HK-2 (cell line): ENCODE measurements around the gene PPP1R12B.
A peak's percentile ranks its signal among the peaks of the same experiment; 100 is the strongest.
"Not testable (repeated sequence)": the region's sequence is repeated elsewhere in the genome, so short reads cannot be mapped to it uniquely, and the experiment has no call there.

Source experiments
- DNase-seq: peaks from one replicate; pipeline ENCODE4 v3.0.0-alpha.2; 2018; ENCODE audit not compliant: unreplicated experiment

PPP1R12B gene

DNA sequence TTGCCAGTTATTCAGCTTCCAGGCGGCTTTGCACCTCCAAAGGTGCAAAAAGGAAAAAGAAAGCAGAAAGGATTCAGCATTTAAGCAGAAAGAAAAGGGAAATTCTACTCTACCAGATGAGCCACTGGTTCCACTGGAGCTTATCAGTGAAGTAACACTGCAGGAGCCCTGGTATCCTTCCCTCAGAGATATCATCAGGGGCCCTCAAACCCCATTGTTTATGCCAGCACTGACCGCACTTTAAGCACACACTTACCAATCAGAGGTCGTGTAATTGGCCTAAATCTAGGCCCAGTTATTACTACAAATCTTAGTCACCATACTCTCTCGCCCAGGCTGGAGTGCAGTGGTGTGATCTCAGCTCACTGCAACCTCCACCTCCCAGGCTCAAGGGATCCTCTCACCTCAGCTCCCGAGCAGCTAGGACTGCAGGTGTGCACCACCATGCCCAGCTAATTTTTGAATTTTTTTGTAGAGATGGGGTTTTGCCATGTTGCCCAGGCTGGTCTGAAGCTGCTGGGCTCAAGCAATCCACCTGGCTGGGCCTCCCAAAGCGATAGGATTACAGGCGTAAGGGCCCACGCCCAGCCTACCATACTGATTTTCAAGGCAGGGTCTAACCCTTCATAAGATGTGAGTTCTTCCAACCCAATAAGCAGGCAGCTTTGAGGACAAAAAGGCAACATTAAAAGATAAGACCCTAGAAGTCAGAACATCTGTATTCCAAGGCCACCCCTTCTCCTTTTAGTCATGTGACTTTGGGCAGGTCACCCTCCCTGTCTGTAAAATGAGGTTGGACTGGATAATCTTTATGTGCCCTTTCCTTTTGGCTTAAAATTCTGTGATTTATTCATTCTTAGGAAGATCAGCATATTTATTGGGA, 236.4 kb downstream of the PPP1R12B start:
- DNase-seq, result no peak

DNA sequence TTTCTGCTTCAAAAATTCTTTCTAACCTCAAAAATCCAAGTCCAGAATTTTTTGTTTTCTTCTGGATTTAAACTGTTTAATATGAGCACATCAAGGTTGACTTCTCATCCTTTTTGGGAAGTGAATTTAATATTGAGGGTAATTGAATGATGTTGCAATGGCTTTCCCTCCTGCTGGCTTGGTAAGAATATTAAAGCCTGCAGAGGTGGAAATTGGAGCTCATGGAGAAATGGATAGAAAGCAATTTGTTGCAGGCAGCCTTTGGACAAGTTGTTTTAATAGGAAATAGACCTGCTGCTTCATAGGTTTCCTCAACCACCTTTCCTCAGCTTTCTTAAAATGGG, 237.1 kb downstream of the PPP1R12B start:
- DNase-seq, result no peak

DNA sequence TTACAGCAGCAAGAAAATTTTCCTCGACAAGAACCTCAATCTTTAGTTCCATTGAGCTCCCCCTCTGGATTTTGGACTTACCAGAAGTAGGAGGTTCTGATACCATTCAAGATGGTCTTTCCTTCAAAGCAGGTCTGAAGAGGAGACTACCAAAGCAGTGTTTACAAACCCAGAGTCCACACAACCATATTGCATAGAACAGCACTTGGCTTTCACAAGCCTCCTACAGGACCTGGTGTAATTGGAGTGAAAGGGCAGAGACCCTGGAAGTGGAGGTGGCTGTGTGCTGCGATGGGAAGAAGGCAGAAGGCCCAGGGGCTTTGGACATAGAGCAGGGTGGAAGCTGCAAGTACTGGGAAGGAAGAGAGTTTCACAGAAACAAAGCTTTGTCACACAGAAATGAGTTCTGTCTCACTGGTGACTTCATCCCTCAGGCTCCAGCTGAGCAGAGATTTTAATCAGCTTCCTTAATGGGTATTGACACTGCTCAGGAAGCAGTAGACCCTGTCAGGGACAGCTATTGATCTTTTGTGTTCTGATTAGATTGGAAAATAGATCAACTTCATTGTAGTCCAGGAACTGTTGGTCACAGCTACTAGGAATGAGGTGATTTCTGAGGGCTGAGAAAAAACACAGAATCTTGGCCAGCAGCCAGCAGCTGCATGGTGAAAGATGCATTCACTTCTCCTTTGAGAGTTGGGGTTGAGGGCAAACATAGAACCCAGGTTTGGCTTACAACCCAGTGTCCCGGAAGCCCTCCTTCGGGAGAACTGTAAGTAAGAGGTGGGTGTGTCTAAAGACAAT, 237.7 kb downstream of the PPP1R12B start:
- no peak for DNase-seq

DNA sequence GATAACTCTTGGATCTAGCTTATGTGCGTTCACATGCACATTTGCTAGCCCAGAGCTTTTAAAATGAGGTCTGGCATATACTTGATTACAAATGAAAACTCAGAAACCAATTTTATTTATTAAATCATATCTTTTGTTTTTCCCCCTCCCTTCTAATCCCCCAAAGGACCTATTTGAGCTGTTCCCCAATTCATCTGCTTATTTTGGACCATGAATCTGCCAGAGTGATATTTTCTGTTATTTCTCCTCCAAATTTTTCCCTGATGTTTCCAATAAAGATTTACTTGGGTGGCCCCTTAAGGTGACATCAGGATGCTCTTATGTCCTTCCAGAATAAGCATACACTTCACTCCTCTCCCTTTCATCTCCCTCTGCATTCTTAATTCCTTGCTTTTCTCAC, 238.4 kb downstream of the PPP1R12B start:
- no peak for DNase-seq

DNA sequence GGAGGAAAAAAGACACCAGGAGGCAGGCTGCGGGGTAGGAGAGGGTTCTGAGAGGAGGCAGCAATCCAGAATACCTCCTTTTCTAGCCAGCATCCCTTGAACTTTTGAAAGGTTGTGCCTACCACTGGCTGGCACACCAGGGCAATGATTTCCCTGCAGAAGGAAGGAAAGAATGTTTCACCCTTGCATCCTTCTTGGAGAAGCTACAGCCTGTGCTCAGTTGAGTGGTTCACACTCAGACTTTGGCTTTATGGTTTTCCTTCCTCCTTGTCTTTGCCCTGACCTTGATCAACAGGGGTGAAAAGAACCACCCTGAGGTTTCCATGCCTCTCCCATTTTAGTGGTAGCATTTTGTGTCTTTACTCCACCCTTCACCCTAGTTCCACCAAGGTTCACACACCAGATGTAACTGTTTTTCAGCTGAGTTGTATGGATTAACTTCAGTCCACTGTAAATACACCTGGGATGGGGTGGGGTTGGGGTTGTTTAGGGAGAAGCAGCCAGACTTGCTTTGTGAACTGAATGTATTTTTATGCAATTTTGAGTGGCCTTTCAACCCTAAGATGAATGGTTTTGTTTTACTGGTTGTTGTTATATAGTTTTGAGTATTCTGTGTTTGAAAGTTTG, 239.5 kb downstream of the PPP1R12B start:
- DNase-seq, result no peak

DNA sequence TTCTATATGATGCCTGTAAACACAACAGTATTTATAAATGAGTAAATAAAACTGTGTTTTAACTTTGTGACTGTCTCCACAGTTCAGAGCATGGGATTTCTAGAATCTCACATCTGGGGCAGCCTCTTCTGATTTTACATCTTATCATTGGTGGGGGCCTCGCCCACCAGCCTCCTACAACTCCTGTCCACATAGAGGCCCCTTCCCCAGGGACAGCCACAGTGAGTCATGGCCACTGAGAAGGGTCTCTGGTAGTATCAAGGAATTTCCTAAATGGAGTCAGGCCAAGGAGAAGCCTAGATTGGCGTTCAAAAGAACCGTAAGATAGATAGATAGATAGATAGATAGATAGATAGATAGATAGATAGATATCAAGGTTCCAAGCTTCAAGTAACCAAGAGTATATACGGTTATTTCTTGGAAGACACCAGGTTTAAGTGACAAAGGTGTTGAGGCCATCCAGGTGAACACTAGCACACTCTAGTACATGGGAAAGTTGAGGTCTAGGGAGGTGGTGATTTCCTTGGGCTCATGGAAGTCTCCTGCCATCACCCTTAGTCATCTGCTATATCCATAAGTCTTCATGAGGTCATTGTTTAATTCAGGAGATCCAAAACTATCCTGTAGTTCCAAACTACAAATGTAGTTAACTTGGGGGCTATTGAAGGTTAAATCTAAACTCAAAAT, 240.1 kb downstream of the PPP1R12B start:
- no peak for DNase-seq

DNA sequence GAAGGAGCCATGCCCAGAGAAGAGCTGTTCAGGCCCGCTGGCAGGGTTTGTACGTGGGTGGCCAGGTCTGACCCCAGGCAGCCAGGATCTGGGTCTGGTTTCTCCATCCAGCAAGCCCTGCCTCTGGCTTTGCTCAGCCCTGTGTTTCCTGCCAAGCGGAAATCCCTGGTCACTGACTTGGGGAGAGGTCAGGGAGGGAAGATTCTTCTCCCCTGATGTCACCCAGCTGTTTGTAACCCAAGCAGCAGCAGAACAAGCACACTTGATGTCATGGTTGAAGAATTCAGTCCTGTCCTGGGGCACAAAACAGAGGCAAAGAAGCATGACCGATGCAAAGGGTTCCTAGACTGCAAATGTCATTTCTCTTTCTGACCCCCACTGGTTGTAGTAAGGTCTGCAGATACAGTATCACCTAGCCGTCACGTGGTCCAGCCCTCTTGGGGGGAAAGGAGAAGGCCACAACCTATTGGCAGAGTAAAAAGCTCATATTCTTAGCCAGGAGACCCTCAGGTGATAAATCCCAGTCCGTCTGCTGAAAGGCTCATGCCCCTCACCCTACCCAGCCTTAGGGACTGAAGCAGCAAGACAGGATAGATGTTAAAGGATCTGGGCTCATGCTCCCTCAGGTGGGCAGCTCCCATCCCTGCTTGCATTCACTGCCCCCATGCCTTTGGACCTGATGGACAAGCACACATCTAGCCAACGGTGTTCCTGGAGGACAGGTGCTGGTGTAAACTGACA, 240.9 kb downstream of the PPP1R12B start:
- peak; percentile 94 for DNase-seq

DNA sequence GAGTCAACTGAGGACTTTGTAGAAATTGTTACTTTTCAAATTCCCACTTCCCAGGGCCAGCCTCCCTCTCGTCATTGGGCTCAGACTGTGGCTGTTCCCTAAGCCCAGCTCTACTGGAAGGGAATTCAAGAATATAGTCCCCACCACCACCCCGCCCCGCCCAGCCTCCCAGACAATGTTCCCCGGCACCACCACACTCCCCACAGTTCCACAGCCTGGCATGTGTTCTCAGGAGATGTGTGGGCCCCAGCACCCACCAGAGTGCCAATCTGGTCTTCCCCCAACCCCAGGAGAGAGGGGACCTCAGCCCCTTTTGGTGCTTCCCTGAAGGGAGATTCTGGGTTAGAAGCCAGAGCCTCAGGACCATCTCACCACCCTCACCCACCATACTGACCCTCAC, 241.6 kb downstream of the PPP1R12B start:
- no peak for DNase-seq

DNA sequence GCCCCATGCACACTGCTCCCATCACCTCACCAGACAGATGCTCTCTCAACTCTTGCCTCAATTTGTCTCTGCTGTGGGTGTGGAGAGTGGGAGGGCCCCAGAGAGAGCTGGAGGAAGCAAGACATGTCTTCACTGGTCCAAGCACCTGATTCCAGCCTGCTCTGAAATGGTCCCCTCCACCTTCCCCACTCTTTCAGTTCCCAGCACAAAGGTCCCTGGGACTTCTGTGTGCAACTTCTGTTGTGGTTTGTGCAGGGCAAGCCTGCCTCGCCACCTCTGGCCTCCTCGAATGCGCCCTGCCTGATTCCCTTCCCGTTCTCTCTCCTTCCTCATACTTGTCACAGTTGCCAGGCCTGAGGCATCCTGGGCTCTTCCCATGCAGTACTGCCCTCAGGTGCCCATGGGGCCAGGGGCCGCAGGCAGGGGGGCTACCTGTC, 242.5 kb downstream of the PPP1R12B start:
- DNase-seq, result no peak

DNA sequence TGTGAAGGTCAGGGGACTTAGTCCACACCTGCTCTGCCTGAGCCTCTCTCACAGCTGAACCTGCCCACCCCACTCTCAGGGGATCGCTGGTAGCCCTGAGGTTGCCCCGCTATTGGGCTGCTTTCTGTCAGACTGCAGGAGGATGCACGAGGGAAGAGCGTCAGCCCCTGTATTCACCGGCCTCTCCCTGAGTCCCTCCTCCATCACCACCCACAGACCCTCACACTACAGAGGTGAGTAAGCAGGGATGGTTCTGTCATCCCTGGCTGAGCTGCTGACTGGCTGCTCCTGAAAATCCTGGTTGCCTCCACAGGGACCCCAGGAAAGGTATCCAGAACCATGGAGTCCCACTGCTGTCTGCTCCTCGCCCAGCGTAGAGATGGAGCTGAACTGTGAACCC, 243.0 kb downstream of the PPP1R12B start:
- no peak for DNase-seq

DNA sequence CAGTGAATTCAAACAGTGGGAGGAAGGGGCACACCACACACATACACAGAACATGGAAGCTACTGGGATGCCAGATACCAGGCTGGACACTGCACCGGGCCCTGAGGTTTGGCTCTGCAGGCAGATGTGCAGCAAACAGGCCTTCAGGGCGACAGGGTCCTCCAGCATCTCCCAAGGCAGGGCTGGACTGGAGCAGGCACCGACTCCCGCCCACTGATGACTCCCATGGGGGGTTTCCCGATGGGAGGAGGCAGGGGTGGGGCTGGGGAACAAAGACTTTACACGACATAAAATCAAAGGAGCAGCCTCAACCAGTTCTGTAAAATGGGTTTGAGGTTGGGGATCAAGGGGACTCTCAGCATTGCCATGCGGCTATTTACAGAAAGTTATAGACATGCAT, 243.6 kb downstream of the PPP1R12B start:
- DNase-seq, result no peak

DNA sequence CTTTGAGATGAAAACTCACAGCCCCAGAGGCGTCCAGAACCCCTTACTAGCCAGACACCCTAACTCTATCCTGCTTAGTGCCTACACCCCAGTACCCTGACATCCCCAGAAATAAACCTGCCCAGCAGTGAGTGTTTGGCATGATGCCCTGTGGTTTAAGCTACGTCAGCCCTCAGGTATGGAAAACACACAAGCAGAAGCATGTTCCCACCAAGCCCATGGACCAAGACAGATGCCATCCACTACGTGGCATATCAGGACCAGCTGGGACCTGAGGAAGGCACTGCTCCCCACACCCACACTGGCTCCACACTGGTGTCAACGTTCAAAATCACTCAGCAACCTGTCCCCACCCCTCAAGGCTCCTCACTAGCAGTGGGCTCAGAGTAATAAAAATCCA, 245.3 kb downstream of the PPP1R12B start:
- no peak for DNase-seq

DNA sequence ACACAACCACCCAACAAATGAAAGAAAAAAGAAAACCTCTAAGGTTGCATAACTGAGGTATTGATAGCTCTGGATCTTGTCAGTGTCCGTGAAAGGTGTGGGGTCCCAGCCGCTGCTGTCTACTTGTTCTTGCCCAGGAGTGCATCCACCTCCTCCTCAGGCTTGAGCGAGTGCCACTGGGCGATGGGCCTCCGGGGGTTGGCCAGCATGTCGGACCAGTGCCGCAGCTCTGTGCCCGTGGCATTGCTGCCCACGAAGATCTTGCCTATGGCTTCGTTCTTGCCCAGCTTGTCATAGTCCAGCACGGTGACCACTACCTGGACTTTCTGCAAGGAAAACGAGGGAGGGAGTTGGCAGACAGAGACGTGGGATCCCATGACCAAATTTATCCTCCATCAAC, 248.1 kb downstream of the PPP1R12B start:
- DNase-seq, result no peak

DNA sequence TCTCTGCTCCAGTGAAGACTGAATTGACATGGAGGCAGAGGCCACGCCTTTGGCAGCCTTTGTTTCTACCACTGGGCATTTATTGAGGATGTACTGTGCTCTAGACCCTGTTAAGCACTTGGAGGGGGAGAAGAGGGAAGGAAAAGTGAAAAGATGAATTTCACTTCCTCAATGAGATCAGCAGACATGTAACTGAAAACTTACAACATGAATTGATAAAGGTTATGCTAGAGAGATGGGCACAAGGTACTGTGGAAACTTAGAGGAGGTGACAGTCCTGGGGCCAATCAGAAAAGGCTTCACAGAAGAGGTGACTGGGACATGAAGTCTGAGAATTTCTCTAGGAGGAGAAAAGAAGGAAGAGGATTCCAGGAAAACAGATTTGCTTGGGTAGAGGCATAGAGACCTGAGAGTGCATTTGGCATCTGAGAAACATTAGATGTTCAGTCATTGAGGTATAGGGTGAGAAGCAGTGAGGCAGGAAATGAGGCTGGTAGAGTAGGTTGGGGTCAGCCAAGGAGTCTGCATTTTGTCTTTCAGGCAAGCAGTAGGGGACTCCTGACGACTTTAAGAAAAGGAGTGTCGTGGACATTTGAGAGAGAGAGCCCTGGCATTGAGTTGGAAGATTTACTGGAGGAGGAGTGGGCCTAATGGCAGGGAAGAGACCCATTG, 248.7 kb downstream of the PPP1R12B start:
- no peak for DNase-seq

DNA sequence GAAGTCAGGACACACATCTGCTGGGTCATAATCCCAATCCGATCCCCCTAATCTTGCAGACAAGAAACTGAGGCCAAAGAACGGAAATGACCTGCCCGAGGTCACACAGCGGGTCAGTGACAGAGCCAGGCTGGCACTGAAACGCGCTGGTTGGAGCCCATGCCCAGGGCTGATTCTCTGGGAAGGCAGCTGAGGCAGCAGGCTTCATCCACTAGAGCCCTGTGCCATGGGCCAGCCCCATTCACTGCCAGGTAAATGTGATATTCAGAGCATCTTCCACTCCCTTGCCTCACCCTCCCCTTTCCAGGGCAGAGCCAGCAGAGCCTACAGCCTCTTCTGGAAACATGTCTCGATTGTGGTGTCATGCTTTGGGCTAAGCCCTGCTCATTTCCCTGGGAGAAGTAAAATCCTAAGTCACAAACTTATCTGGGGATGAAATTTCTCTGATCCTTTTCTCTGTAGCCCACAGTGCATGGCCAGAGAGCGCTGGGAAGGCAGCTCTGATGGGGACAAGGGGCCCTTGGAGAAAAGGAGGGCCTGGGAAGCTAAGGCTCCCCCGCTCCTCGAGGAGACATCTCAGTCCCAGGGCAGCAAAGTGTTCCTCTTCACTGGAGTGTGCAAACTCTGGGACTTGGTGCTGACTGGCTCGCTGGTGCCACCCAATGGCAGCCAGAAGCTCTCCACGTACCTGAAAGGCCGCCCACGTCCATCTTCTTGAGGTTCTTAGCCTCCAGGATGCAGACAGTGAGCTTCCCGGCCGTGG, 251.4 kb downstream of the PPP1R12B start:
- DNase-seq, result peak; percentile 81

DNA sequence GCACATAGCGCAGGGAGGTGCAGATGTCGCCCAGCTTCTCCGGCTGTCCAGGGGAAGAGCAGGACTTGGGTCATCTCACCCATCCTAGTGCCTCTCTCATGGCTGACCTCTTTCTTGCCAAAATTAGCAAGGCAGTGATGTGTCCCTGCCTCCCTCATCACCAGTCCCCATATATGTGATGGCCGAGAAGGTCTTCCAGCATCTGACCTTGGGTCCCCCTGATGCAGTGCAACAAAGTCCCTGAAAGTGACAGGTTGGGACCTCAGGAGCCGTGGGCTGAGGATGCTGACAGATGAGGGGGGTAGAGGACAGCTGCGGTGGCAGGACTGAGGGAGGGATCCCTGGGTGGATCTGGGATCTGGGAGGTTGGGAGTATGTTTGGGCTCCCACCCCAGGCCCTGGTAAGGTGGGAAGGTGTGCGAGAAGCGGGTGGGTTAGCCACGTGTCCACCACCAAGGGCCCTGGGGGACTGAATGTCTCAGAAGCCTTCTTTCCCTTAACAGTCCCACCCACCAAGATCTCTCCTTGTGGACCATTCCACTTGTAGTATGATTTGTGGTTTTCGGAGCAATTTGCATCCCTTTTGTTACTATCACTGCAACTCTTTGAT, 252.0 kb downstream of the PPP1R12B start:
- no peak for DNase-seq

DNA sequence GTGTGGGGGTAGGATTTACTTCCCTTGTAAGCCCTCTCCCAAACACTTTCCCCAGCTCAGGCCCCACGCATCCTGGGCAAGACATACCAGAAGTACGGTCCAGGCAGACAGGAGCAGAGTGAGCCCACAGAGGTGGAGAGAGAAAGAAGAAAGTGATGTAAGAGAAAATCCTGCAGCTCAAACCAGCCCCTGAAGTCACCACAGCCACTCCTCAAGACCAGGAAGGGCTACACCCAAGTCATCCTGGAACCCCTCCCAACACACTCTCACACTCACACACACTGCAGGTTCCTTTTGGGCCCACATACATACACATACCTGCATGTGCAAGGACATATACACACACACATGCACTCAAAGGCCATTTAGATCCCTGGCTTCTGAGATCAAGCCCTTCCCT, 254.9 kb downstream of the PPP1R12B start:
- no peak for DNase-seq

DNA sequence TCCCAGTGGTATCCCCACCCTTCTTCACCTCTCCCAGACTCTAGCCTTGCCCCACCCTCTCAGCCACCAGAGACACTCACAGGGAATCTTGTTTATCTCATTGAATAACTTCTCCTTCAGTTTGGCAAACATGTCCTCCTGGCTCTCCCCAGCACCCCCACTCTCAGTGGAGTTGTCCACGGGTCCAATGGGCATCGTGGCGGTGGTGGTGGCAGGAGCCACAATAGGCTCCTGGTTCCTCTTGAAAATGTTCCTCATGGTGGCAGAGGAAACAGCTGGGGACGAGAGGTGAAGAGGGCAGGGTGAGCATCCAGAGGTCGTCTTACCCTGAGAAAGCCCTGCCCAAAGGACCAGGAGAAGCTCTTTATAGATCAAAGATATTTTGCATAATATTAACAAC, 257.0 kb downstream of the PPP1R12B start:
- no peak for DNase-seq

DNA sequence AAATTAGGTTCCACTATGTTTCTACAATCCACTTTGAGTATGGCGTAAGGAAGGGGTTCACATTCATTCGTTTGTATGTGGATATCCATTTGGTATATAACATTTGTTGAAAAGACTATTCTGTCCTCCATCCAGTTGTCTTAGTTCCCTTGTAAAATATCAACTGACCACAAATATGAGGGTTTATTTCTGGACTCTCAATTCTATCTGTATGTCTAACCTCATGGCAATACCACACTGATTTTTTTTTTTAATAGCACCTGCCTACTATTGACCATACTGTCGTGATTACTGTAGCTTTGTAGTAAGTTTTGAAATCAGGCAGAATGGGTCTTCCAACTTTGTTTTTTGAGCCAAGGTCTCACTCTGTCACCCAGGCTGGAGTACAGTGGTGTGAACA, 263.5 kb downstream of the PPP1R12B start:
- not testable (repeated sequence) for DNase-seq

DNA sequence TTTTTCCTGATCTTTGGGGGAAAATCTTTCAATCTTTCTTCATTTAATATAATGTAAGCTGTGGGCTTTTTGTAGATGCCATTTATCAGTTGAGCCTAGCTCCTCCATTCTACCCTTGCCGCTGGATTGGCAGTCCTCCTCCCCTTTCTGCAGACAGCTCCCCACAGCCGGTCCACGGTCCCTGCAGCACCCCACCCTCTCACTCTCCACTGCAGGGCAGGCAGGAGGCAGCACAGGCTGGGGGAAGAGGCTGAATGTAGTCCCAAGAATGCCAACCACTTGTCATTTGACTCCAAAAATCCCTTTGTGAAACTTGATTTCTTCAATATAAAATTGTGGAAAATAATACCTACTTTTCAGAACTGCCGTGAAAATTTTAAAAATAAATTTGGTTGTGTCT, 265.1 kb downstream of the PPP1R12B start:
- DNase-seq, result no peak
